IMR-90 (cell line): ENCODE data around the gene ASB17. TPM values are rescaled to one million over a fixed set of nuclear protein-coding genes. Genes with fewer than 3 reads are reported as not detected.
"Not testable (repeated sequence)": the region's sequence is repeated elsewhere in the genome, so short reads cannot be mapped to it uniquely, and the experiment has no call there.

Source experiments
- ATAC-seq: fragments of 200-7000 bp; cut with Tn5 transposase; 2 replicates; pipeline ENCODE4 v1.9.1; 2020; ENCODE audit warnings: low read depth, mild to moderate bottlenecking, moderate library complexity
- BruUV-seq: library from RNA; stranded (reverse); fragments of 400-500 nt; replicated peaks from 2 replicates; lab custom pipeline; 2021; lab: Mats Ljungman, UMichigan
- CTCF ChIA-PET: fragments of 300-600 bp; formaldehyde crosslinking; extraction: SDS; loops from one replicate; lab custom pipeline; 2021; ENCODE audit warnings: antibody characterized with exemption; lab: Yijun Ruan, JAX
- POLR2A ChIA-PET: fragments of 300-600 bp; sonication (Branson Sonifier 250); formaldehyde crosslinking; loops from one replicate; lab custom pipeline; 2022; ENCODE audit warnings: antibody characterized with exemption; ENCODE audit not compliant: unreplicated experiment; lab: Charles Lee
- DNase-seq: peaks from one replicate; pipeline ENCODE4 v3.0.0; 2013
- H2AFZ ChIP-seq: replicated peaks from 2 replicates; pipeline ENCODE3; 2013; ENCODE audit warnings: low read length, mild to moderate bottlenecking; ENCODE audit not compliant: poor library complexity
- H2AK5ac ChIP-seq: 2 replicates; pipeline ENCODE4 v1.6.1; 2013; ENCODE audit warnings: low read depth, low read length, inconsistent platforms
- H2AK9ac ChIP-seq: replicated peaks from 2 replicates; pipeline ENCODE3; 2013; ENCODE audit warnings: mild to moderate bottlenecking, low read depth, low read length, moderate library complexity; ENCODE audit not compliant: poor library complexity
- H2BK120ac ChIP-seq: 2 replicates; pipeline ENCODE4 v1.6.1; 2013; ENCODE audit warnings: low read depth, low read length, inconsistent platforms
- H2BK15ac ChIP-seq: 3 replicates; pipeline ENCODE4 v1.6.1; 2013; ENCODE audit warnings: low read depth, low read length, inconsistent platforms
- H2BK20ac ChIP-seq: 2 replicates; pipeline ENCODE4 v1.6.1; 2013; ENCODE audit warnings: low read depth, mild to moderate bottlenecking, inconsistent platforms, low read length, moderate library complexity
- H2BK5ac ChIP-seq: 2 replicates; pipeline ENCODE4 v1.6.1; 2013; ENCODE audit warnings: mild to moderate bottlenecking, low read depth, low read length, inconsistent platforms; ENCODE audit not compliant: poor library complexity, severe bottlenecking
- H3K14ac ChIP-seq: replicated peaks from 2 replicates; pipeline ENCODE4 v1.6.1; 2013; ENCODE audit warnings: low read depth, low read length, inconsistent platforms
- H3K18ac ChIP-seq: 2 replicates; pipeline ENCODE4 v1.6.1; 2013; ENCODE audit warnings: low read depth, low read length, control low read depth
- H3K23ac ChIP-seq: 2 replicates; pipeline ENCODE4 v1.6.1; 2013; ENCODE audit warnings: low read depth, low read length, inconsistent platforms
- H3K27ac ChIP-seq: 2 replicates; pipeline ENCODE4 v1.5.1; 2013; ENCODE audit warnings: mild to moderate bottlenecking, control low read depth, low read length; ENCODE audit not compliant: insufficient read depth
- H3K27me3 ChIP-seq: 2 replicates; pipeline ENCODE4 v1.6.1; 2013; ENCODE audit warnings: low read length; ENCODE audit not compliant: control insufficient read depth, insufficient read depth
- H3K36me3 ChIP-seq: 2 replicates; pipeline ENCODE4 v1.6.1; 2013; ENCODE audit warnings: low read length, mixed read lengths; ENCODE audit not compliant: control insufficient read depth, insufficient read depth
- H3K4ac ChIP-seq: 2 replicates; pipeline ENCODE4 v1.6.1; 2013; ENCODE audit warnings: low read depth, low read length, inconsistent platforms
- H3K4me1 ChIP-seq: 2 replicates; pipeline ENCODE4 v1.6.1; 2013; ENCODE audit warnings: low read length, mixed read lengths; ENCODE audit not compliant: control insufficient read depth, insufficient read depth
- H3K4me2 ChIP-seq: 2 replicates; pipeline ENCODE4 v1.6.1; 2013; ENCODE audit warnings: low read depth, mild to moderate bottlenecking, control low read depth, low read length, moderate library complexity
- H3K4me3 ChIP-seq: 2 replicates; pipeline ENCODE4 v1.5.1; 2013; ENCODE audit warnings: low read depth, mild to moderate bottlenecking, control low read depth, low read length, moderate library complexity; ENCODE audit not compliant: insufficient read depth
- H3K56ac ChIP-seq: 2 replicates; pipeline ENCODE4 v1.6.1; 2013; ENCODE audit warnings: low read length, inconsistent platforms; ENCODE audit not compliant: insufficient read depth; ENCODE audit errors: extremely low read depth
- H3K79me1 ChIP-seq, 2 experiments: 2 replicates each; pipeline ENCODE4 v1.6.1; 2013; ENCODE audit warnings: low read length in 2 of 2, inconsistent platforms in 1 of 2, low read depth in 1 of 2
- H3K9ac ChIP-seq: 2 replicates; pipeline ENCODE4 v1.6.1; 2013; ENCODE audit warnings: low read depth, low read length, control low read depth
- H3K9me1 ChIP-seq: 2 replicates; pipeline ENCODE4 v1.6.1; 2013; ENCODE audit warnings: low read length, inconsistent platforms; ENCODE audit not compliant: insufficient read depth
- H3K9me3 ChIP-seq: 2 replicates; pipeline ENCODE4 v1.6.1; 2013; ENCODE audit warnings: low read length; ENCODE audit not compliant: control insufficient read depth, insufficient read depth
- H4K20me1 ChIP-seq: 2 replicates; pipeline ENCODE4 v1.6.1; 2013; ENCODE audit warnings: low read length, inconsistent platforms; ENCODE audit not compliant: insufficient read depth
- H4K5ac ChIP-seq: 2 replicates; pipeline ENCODE4 v1.6.1; 2013; ENCODE audit warnings: mild to moderate bottlenecking, low read depth, low read length, control low read depth
- H4K8ac ChIP-seq, 2 experiments: 2 replicates each; pipeline ENCODE4 v1.6.1; 2013; ENCODE audit warnings: low read depth in 2 of 2, low read length in 2 of 2, control low read depth in 1 of 2, inconsistent platforms in 1 of 2
- H4K91ac ChIP-seq: 2 replicates; pipeline ENCODE4 v1.6.1; 2013; ENCODE audit warnings: low read depth, low read length, inconsistent platforms; ENCODE audit not compliant: insufficient read depth
- CEBPB ChIP-seq: IDR thresholded peaks from 2 replicates; pipeline ENCODE4 v1.6.1; 2012; ENCODE audit warnings: low read depth, low read length, improper control_type of control experiment
- FOS ChIP-seq: fragments of 150-350 bp; IDR thresholded peaks from 2 replicates; pipeline ENCODE4 v1.6.1; 2016; ENCODE audit warnings: low read depth, low read length
- WGBS, 2 experiments: methylation state at CpG; one replicate each; pipeline versions ENCODE4 v1.1.5 to v1.1.7; 2013; ENCODE audit warnings: missing lambda C conversion rate in 2 of 2; ENCODE audit not compliant: insufficient read length in 1 of 2; ENCODE audit errors: extremely low coverage in 2 of 2; 5-methylcytosine and 5-hydroxymethylcytosine counted together
- dilution Hi-C: fragments of 300-500 bp; cut with HindIII; formaldehyde crosslinking; loops from one replicate; pipeline ENCODE4 v1.14.3; 2018; ENCODE audit warnings: low sequenced_read_pairs; ENCODE audit not compliant: unreplicated experiment
- in situ Hi-C: fragments of 300-500 bp; cut with MboI; formaldehyde crosslinking; loops from 3 replicates; pipeline ENCODE4 v1.14.3; 2019; ENCODE audit warnings: low sequenced_read_pairs, inconsistent platforms, mixed read lengths
- intact Hi-C: fragments of 100-400 bp; cut with micrococcal nuclease; formaldehyde crosslinking; loops from 2 replicates; pipeline ENCODE4 v1.10.0; 2022
- polyA plus RNA-seq, 3 experiments: library from polyadenylated mRNA; depleted of rRNA; stranded (reverse); fragments of >200 nt; gene quantifications; 2 replicates each; pipeline ENCODE4 v1.2.3, GENCODE V29; 2012; ENCODE audit warnings: low replicate concordance in 1 of 3
- total RNA-seq: library from RNA; depleted of rRNA; stranded (reverse); fragments of >200 nt; gene quantifications from 2 replicates; pipeline ENCODE4 v1.2.3, GENCODE V29; 2012

ASB17 gene
- total and polyA plus RNA-seq, 2 of the 4 experiments (the other 2 are of a cell fraction), result not detected

- not testable (repeated sequence) for H3K56ac ChIP-seq
- peak; percentile 77 for ATAC-seq
- peak overlapping the region; percentile 71; the same call in 1 of the 2 replicates for H3K23ac ChIP-seq
Measured at GRCh38 chr1:75964110-75964759, 32.0 kb upstream of the ASB17 start.

More at GRCh38 chr1:75964110-75964759, 32.0 kb upstream of the ASB17 start:
- DNase-seq, result peak; percentile 64
- H3K18ac ChIP-seq, intact Hi-C loops, H3K4me3 ChIP-seq, POLR2A ChIA-PET, H3K4me2 ChIP-seq, H3K14ac ChIP-seq, H3K27me3 ChIP-seq, H3K79me1 ChIP-seq, H3K36me3 ChIP-seq, in situ Hi-C loops, H2BK5ac ChIP-seq, H4K5ac ChIP-seq, dilution Hi-C loops, H3K9me3 ChIP-seq, H3K27ac ChIP-seq, BruUV-seq, H2AFZ ChIP-seq, H2AK5ac ChIP-seq, H2AK9ac ChIP-seq, H3K4me1 ChIP-seq, H3K9me1 ChIP-seq, H3K9ac ChIP-seq, H4K20me1 ChIP-seq, CTCF ChIA-PET, H2BK15ac ChIP-seq, H4K91ac ChIP-seq, H3K4ac ChIP-seq: not testable (repeated sequence)
- no CpG with 5 or more reads among the region's 10 CpGs for WGBS, 2 experiments
- H2BK20ac ChIP-seq, result 0 out of 2 replicates have a peak overlapping the region, but pooled peaks have one; percentile 59
- TF ChIP-seq CEBPB, result peak; percentile 22; the same call in 1 of the 2 replicates
- peak; percentile 46; the same call in 1 of the 2 replicates for TF ChIP-seq FOS
- H4K8ac ChIP-seq, result peak overlapping the region in 1 of 2 experiments; percentile 55; a peak in 1 of 4 replicates
- peak overlapping the region; percentile 79; the same call in 1 of the 2 replicates for H2BK120ac ChIP-seq
